ENCODE measurements around the gene TSHZ1. TPM values are rescaled to one million over a fixed set of nuclear protein-coding genes. Genes with fewer than 3 reads are reported as not detected.

Gene TSHZ1
- total and polyA plus RNA-seq, 8 donors = 13.3 to 38.5 (median 31.7) TPM

DNA sequence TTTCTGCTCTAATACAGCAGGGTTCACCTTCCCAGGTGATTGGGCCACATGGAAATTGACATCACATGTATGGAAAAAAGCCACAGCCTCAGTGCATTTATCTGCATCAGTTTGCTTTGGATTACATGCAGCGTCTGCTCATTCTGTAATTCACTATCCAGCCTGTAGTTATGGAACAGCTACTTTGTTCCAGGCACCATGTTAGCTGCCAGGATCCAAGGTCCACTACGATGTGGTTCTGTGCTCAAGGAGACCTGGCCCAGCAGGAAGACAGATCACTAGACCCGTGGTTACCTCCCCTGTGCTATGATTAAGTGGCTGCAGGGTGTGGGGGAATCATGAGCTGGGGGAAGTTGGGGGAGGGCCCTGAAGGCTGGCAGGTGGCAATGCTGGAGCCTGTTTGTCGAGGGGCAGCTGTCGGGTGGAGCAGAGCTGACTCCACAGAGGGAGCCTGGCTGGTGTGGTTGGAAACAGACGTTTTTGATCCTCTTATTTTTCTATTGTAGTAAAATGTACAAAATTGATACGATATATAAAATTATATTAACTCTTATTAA lies 58.6 kb downstream of the TSHZ1 start:
- peaks cover 0 to 12% of the 10 kb centered on the region in 2 donors for H3K4me1 ChIP-seq
- intact Hi-C loops (cut with DNase I) = no loop called here
- no peak overlapping the region for H3K4me3 ChIP-seq
- H3K27ac ChIP-seq = no peak overlapping the region
- H3K36me3 ChIP-seq = no peaks in the 10 kb centered on the region
- no peaks in the 10 kb centered on the region for H3K9me3 ChIP-seq
- ATAC-seq (no peak), DNase-seq (no peak)
- TF ChIP-seq, protein P1, sequence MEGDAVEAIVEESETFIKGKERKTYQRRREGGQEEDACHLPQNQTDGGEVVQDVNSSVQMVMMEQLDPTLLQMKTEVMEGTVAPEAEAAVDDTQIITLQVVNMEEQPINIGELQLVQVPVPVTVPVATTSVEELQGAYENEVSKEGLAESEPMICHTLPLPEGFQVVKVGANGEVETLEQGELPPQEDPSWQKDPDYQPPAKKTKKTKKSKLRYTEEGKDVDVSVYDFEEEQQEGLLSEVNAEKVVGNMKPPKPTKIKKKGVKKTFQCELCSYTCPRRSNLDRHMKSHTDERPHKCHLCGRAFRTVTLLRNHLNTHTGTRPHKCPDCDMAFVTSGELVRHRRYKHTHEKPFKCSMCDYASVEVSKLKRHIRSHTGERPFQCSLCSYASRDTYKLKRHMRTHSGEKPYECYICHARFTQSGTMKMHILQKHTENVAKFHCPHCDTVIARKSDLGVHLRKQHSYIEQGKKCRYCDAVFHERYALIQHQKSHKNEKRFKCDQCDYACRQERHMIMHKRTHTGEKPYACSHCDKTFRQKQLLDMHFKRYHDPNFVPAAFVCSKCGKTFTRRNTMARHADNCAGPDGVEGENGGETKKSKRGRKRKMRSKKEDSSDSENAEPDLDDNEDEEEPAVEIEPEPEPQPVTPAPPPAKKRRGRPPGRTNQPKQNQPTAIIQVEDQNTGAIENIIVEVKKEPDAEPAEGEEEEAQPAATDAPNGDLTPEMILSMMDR (IDR thresholded peaks at IDR 0.05) = no peak
- no peaks in the 10 kb centered on the region for H3K27me3 ChIP-seq

DNA sequence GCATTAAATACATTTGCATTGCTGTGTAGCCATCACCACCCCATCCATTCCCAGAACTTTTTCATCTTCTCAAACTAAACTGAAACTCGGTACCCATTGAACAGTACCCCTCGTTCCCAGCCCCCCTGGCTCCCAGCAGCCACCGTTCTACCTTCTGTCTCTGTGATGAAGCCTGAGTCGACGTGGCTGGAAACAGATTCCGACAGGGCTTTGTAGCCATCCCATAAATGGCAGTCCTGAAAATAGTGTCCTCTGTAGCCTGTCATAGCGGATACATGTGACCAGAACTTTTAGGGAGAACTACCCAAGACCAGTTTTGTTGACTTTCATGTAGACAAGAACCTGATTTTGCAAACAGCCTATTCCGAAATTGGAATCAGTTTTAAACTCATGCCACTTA lies 59.1 kb downstream of the TSHZ1 start:
- H3K4me1 ChIP-seq = peaks cover 0 to 12% of the 10 kb centered on the region in 2 donors
- intact Hi-C loops (cut with DNase I) = no loop called here
- H3K4me3 ChIP-seq = no peak overlapping the region
- no peaks in the 10 kb centered on the region for H3K36me3 ChIP-seq
- H3K27me3 ChIP-seq = no peaks in the 10 kb centered on the region
- TF ChIP-seq, protein P1 (IDR thresholded peaks at IDR 0.05) = no peak
- no peak for ATAC-seq
- no peak overlapping the region for H3K27ac ChIP-seq
- H3K9me3 ChIP-seq = no peaks in the 10 kb centered on the region
- DNase-seq = no peak

DNA sequence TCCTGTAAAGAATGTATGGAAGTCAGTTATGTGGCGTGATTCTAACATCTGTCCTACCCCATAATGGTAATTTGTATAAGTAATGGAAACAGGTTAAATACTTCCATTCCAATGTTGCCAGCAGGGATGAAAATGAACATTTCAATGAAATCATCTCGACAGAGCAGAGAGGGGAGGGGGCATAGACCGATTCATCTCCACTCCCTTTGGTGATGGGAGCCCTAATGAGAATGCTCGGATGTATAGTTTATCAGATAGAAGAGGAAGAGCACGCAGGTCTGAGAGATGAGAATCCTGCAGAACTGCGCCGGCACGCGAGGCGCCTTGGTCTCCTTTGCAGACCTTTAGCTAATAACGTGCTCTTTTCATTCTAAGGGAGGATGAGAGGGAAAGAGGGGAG lies 61.4 kb downstream of the TSHZ1 start:
- H3K36me3 ChIP-seq = no peaks in the 10 kb centered on the region
- TF ChIP-seq, protein P1 (IDR thresholded peaks at IDR 0.05) = no peak
- ATAC-seq (no peak), DNase-seq (no peak)
- H3K4me3 ChIP-seq = no peak overlapping the region
- no peaks in the 10 kb centered on the region for H3K9me3 ChIP-seq
- H3K27me3 ChIP-seq = no peaks in the 10 kb centered on the region
- peaks cover 0 to 16% of the 10 kb centered on the region in 2 donors for H3K4me1 ChIP-seq
- no peak overlapping the region for H3K27ac ChIP-seq
- intact Hi-C loops (cut with DNase I) = no loop called here

GRCh38 chr18:75273817-75274216 lies 63.2 kb downstream of the TSHZ1 start:
- TF ChIP-seq, protein P1 (IDR thresholded peaks at IDR 0.05) = no peak

DNA sequence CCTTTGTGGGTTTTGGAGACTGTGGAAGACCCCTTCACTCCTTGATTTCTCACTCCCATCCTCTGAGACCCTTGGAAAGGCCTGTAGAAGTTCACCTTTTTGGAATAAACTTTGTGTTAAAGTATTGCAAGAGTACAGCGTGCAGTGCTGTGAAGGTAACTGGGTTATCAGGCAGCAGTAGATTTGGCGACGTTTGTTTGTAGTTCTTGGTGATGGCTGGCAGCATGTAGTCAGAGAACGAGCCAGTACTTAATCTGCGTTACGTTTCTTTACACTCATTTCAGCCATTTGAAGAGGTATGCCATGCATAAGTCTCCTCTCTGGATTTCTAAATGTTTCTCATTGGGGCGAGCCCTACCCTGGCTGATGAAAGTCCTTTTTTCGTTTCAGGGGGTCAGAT lies 64.6 kb downstream of the TSHZ1 start:
- ATAC-seq = no peak

More at GRCh38 chr18:75273817-75274216, 63.2 kb downstream of the TSHZ1 start:
- intact Hi-C loops (cut with DNase I) = no loop called here
- ATAC-seq (no peak), DNase-seq (peak in 1 of 4 donors; percentile 67)
- Histone ChIP-seq H3K27ac (no peak overlapping the region), H3K4me1 (peaks cover 0 to 10% of the 10 kb centered on the region in 2 donors), H3K4me3 (no peak overlapping the region), H3K27me3 (no peaks in the 10 kb centered on the region), H3K9me3 (no peaks in the 10 kb centered on the region), H3K36me3 (no peaks in the 10 kb centered on the region)

More for the DNA sequence above, 64.6 kb downstream of the TSHZ1 start:
- no peak for DNase-seq
- Histone ChIP-seq H3K4me3 (no peak overlapping the region), H3K27me3 (no peaks in the 10 kb centered on the region), H3K9me3 (no peaks in the 10 kb centered on the region), H3K27ac (no peak overlapping the region), H3K36me3 (no peaks in the 10 kb centered on the region), H3K4me1 (peaks cover 0 to 10% of the 10 kb centered on the region in 2 donors)
- TF ChIP-seq, protein P1 (IDR thresholded peaks at IDR 0.05) = no peak
- intact Hi-C loops (cut with DNase I) = no loop called here

Measured in left lung (tissue), 10 donors.